ENCODE measurements around the gene WWOX.
A peak's percentile ranks its signal among the peaks of the same experiment; 100 is the strongest.

WWOX gene

GRCh38 chr16:78106686-78107085 lies 7.2 kb downstream of the WWOX start:
- DNase-seq, result no peak

- no peak for DNase-seq
Observed at GRCh38 chr16:78108451-78108850, 9.0 kb downstream of the WWOX start.

GRCh38 chr16:78113258-78113657 lies 13.8 kb downstream of the WWOX start:
- no peak for DNase-seq

- DNase-seq, result no peak
Observed at GRCh38 chr16:78115659-78116058, 16.2 kb downstream of the WWOX start.

GRCh38 chr16:78116946-78117345 lies 17.5 kb downstream of the WWOX start:
- no peak for DNase-seq

- no peak for DNase-seq
Observed at GRCh38 chr16:78117391-78117790, 17.9 kb downstream of the WWOX start.

- DNase-seq, result no peak
Observed at GRCh38 chr16:78118469-78119025, 19.1 kb downstream of the WWOX start.

GRCh38 chr16:78122774-78123315 lies 23.4 kb downstream of the WWOX start:
- peak; percentile 78 for DNase-seq

GRCh38 chr16:78125112-78125844 lies 25.8 kb downstream of the WWOX start:
- DNase-seq, result no peak

- no peak for DNase-seq
Observed at GRCh38 chr16:78126662-78127061, 27.2 kb downstream of the WWOX start.

GRCh38 chr16:78127130-78127529 lies 27.7 kb downstream of the WWOX start:
- DNase-seq, result no peak

- DNase-seq, result no peak
Observed at GRCh38 chr16:78128913-78129312, 29.5 kb downstream of the WWOX start.

- DNase-seq, result no peak
Observed at GRCh38 chr16:78129349-78129748, 29.9 kb downstream of the WWOX start.

GRCh38 chr16:78130083-78130608 lies 30.7 kb downstream of the WWOX start:
- DNase-seq, result no peak

- DNase-seq, result no peak
Observed at GRCh38 chr16:78130950-78131349, 31.5 kb downstream of the WWOX start.

- no peak for DNase-seq
Observed at GRCh38 chr16:78133919-78134318, 34.5 kb downstream of the WWOX start.

- no peak for DNase-seq
Observed at GRCh38 chr16:78134944-78135619, 35.6 kb downstream of the WWOX start.

GRCh38 chr16:78137179-78137578 lies 37.7 kb downstream of the WWOX start:
- DNase-seq, result no peak

GRCh38 chr16:78137782-78138616 lies 38.5 kb downstream of the WWOX start:
- DNase-seq, result no peak

- no peak for DNase-seq
Observed at GRCh38 chr16:78140818-78141466, 41.5 kb downstream of the WWOX start.

GRCh38 chr16:78142788-78143187 lies 43.3 kb downstream of the WWOX start:
- no peak for DNase-seq

GRCh38 chr16:78146807-78147206 lies 47.4 kb downstream of the WWOX start:
- DNase-seq, result no peak
